Suprapubic skin (tissue), 4 donors: ENCODE results near the gene UBE2L5.

Experiments used
- CTCF ChIP-seq, 2 donors: fragments of 200-600 bp in 1 of 2; fragments of 450-650 bp in 1 of 2; sonication (generic) in 1 of 2; IDR thresholded peaks; one replicate each; pipeline ENCODE4 v1.5.1; 2016 to 2019; ENCODE audit warnings: antibody characterized with exemption in 2 of 2, mild to moderate bottlenecking in 1 of 2, moderate library complexity in 1 of 2
- EP300 ChIP-seq: sonication (generic); formaldehyde crosslinking; IDR thresholded peaks from one replicate; pipeline ENCODE4 v1.6.1; 2017; ENCODE audit warnings: antibody characterized with exemption
- POLR2AphosphoS5 ChIP-seq, 3 donors: sonication (generic); formaldehyde crosslinking; IDR thresholded peaks; one replicate each; pipeline ENCODE4 v1.6.1; 2017; ENCODE audit warnings: antibody characterized with exemption in 3 of 3

DNA sequence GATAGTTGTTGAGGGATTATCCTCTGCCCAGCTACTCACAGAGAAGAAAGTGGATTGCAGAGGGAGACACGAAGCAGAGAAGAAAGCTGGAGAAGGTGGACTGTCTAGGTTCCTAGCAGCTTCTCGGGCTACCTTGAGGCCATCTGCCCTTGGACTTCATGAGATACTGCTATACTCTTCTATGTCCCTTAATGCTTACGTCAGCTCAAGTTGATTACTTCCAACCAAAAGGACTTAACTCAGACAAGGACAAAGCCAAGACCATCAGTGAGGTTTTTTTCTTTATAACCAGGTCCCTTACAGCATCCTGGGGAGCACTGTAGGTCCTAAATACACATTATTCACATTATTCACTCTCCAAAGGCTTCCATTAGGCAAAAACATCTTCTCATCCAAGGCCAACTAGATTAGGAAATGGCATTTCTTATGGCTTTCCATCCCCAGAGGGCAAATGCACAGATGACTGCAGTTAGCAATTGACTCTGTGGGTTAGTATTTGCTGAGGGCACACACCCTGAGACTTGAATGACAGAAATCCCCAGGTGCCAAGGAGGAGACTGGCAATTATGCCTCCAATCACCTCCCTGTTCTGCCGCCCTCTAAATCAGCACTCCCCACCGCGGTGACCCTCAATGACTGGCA is 4.1 kb upstream of the UBE2L5 start:
- no peak for TF ChIP-seq CTCF (IDR thresholded peaks at IDR 0.05)
- no peak for TF ChIP-seq POLR2AphosphoS5 (IDR thresholded peaks at IDR 0.05)
- TF ChIP-seq EP300 = no peak
